ENCODE measurements around the gene OR56A4.

The OR56A4 gene

DNA sequence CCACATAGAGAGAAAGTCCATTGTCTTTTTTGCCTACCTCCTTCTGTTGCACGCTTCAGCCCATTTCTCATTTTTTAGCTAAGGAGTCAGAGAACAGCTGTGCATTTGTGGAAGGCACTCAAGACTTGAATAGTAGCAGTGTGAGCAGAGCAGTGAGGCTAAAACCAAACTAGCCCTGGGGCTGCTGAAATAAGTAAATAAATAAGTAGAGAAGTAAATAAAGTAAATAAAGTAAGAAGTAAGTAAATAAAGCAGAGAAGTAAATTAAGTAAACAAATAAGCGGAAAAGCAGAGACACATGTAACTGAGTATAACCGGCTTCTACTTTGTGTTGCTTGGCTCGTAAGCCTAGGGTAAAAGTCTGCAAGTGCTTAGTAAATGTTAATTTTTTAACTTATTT is 17.5 kb downstream of the OR56A4 start (continued):
- no peak for TF ChIP-seq SCRT1 (tag by site-specific recombination; IDR thresholded peaks at IDR 0.05; ENCODE audit: borderline replicate concordance)

DNA sequence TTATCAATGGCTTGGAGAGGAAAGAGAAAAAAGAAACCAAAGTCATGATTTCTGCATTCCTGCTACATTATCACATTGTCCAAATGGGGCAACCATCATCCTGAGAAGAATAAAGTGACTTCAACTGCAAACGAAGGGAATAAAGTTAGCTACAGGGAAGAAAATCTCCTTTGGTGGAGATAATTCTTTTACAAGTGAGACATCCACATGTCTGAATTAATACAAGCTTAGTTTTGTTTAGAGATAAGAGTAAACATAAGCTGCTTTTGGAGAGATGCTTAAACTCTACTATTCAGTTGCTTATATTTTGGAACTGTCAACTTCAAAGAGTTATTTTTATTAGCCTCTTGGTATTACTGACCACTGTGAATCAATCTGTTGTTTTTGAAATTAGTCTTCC is 19.9 kb downstream of the OR56A4 start, which contains the start of gene OR52L1:
TSS of gene OR52L1 (minus strand) at position 101 of the 400 bp plus-strand sequence. CDS start at position 46, 55 bp downstream.
- Histone ChIP-seq H3K27ac (ENCODE audit: extremely low read depth, low read depth, low read length) (no peak within 1 kb of the TSS), H3K36me3 (ENCODE audit: control insufficient read depth in 2 of 2, insufficient read depth in 1 of 2, low read length in 2 of 2) (no peaks in the 10 kb centered on the region), H3K4me3 (ENCODE audit: low read depth, low read length) (no peak within 1 kb of the TSS), H3K4me1 (ENCODE audit: control insufficient read depth, insufficient read depth, low read length) (no peaks in the 10 kb centered on the region), H3K9me3 (ENCODE audit: control insufficient read depth, insufficient read depth, low read depth, low read length) (no peaks in the 10 kb centered on the region)
- CTCF ChIA-PET, result no interaction called here
- no peak for TF ChIP-seq ZFP37 (tag by site-specific recombination; IDR thresholded peaks at IDR 0.05)
- TF ChIP-seq ZNF24 (tag by site-specific recombination; IDR thresholded peaks at IDR 0.05), result no peak
- TF ChIP-seq, protein P1, sequence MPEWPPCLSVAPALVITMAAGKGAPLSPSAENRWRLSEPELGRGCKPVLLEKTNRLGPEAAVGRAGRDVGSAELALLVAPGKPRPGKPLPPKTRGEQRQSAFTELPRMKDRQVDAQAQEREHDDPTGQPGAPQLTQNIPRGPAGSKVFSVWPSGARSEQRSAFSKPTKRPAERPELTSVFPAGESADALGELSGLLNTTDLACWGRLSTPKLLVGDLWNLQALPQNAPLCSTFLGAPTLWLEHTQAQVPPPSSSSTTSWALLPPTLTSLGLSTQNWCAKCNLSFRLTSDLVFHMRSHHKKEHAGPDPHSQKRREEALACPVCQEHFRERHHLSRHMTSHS (tag by site-specific recombination; IDR thresholded peaks at IDR 0.05), result no peak
- POLR2A ChIA-PET, result no interaction called here

DNA sequence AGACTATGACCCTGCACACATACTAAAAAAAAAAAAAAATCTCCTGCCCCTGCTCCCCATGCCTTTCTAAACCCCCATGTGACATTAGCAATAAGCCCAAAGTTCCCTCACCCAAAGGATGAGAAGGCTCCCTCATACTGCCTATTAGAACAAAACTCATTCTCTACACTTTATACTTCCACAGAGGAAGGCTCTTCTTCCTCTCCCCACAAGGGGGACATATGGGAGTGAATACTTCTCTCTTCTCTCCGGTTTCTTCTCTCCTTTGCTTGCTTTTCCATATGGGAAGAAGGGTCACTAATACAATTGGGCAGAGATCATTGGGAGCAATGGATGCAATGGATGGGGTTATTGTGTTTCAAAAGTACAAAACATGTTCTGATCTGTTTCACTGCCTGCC is 23.3 kb downstream of the OR56A4 start:
- H3K4me3 ChIP-seq (ENCODE audit: low read depth, low read length), result no peak overlapping the region
- H3K27ac ChIP-seq (ENCODE audit: extremely low read depth, low read depth, low read length), result no peak overlapping the region
- H3K9me3 ChIP-seq (ENCODE audit: control insufficient read depth, insufficient read depth, low read depth, low read length), result no peaks in the 10 kb centered on the region
- ChIA-PET POLR2A (no interaction called here), CTCF (no interaction called here)
- no peaks in the 10 kb centered on the region for H3K4me1 ChIP-seq (ENCODE audit: control insufficient read depth, insufficient read depth, low read length)
- no peaks in the 10 kb centered on the region for H3K36me3 ChIP-seq (ENCODE audit: control insufficient read depth in 2 of 2, insufficient read depth in 1 of 2, low read length in 2 of 2)
- no peak for TF ChIP-seq ZNF391 (tag by site-specific recombination; IDR thresholded peaks at IDR 0.05; ENCODE audit: borderline replicate concordance, low read depth)
- TF ChIP-seq, protein P2, sequence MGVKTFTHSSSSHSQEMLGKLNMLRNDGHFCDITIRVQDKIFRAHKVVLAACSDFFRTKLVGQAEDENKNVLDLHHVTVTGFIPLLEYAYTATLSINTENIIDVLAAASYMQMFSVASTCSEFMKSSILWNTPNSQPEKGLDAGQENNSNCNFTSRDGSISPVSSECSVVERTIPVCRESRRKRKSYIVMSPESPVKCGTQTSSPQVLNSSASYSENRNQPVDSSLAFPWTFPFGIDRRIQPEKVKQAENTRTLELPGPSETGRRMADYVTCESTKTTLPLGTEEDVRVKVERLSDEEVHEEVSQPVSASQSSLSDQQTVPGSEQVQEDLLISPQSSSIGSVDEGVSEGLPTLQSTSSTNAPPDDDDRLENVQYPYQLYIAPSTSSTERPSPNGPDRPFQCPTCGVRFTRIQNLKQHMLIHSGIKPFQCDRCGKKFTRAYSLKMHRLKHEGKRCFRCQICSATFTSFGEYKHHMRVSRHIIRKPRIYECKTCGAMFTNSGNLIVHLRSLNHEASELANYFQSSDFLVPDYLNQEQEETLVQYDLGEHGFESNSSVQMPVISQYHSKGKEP (tag by site-specific recombination; IDR thresholded peaks at IDR 0.05), result no peak
- no peak for TF ChIP-seq SP7 (tag by site-specific recombination; IDR thresholded peaks at IDR 0.05)
- TF ChIP-seq, protein P3, sequence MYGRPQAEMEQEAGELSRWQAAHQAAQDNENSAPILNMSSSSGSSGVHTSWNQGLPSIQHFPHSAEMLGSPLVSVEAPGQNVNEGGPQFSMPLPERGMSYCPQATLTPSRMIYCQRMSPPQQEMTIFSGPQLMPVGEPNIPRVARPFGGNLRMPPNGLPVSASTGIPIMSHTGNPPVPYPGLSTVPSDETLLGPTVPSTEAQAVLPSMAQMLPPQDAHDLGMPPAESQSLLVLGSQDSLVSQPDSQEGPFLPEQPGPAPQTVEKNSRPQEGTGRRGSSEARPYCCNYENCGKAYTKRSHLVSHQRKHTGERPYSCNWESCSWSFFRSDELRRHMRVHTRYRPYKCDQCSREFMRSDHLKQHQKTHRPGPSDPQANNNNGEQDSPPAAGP (tag by site-specific recombination; IDR thresholded peaks at IDR 0.05), result no peak
- TF ChIP-seq SETDB1 (IDR thresholded peaks at IDR 0.05; ENCODE audit: insufficient read length, low read length), result no peak
- TF ChIP-seq, protein P4, sequence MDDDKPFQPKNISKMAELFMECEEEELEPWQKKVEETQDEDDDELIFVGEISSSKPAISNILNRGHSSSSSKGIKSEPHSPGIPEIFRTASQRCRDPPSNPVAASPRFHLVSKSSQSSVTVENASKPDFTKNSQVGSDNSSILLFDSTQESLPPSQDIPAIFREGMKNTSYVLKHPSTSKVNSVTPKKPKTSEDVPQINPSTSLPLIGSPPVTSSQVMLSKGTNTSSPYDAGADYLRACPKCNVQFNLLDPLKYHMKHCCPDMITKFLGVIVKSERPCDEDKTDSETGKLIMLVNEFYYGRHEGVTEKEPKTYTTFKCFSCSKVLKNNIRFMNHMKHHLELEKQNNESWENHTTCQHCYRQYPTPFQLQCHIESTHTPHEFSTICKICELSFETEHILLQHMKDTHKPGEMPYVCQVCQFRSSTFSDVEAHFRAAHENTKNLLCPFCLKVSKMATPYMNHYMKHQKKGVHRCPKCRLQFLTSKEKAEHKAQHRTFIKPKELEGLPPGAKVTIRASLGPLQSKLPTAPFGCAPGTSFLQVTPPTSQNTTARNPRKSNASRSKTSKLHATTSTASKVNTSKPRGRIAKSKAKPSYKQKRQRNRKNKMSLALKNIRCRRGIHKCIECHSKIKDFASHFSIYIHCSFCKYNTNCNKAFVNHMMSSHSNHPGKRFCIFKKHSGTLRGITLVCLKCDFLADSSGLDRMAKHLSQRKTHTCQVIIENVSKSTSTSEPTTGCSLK (tag by site-specific recombination; IDR thresholded peaks at IDR 0.05), result no peak
- TF ChIP-seq ZNF114 (tag by site-specific recombination; IDR thresholded peaks at IDR 0.05), result no peak
- TF ChIP-seq SALL2 (tag by site-specific recombination; IDR thresholded peaks at IDR 0.05; ENCODE audit: borderline replicate concordance), result no peak
- TF ChIP-seq KLF16 (tag by site-specific recombination; IDR thresholded peaks at IDR 0.05), result no peak
- TF ChIP-seq, protein P5, sequence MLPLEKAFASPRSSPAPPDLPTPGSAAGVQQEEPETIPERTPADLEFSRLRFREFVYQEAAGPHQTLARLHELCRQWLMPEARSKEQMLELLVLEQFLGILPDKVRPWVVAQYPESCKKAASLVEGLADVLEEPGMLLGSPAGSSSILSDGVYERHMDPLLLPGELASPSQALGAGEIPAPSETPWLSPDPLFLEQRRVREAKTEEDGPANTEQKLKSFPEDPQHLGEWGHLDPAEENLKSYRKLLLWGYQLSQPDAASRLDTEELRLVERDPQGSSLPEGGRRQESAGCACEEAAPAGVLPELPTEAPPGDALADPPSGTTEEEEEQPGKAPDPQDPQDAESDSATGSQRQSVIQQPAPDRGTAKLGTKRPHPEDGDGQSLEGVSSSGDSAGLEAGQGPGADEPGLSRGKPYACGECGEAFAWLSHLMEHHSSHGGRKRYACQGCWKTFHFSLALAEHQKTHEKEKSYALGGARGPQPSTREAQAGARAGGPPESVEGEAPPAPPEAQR (tag by site-specific recombination; IDR thresholded peaks at IDR 0.05), result no peak
- no peak for TF ChIP-seq ZNF239 (tag by site-specific recombination; IDR thresholded peaks at IDR 0.05)
- TF ChIP-seq, protein P1 (tag by site-specific recombination; IDR thresholded peaks at IDR 0.05), result no peak
- no peak for TF ChIP-seq ZSCAN30 (tag by site-specific recombination; IDR thresholded peaks at IDR 0.05)
- TF ChIP-seq ZBTB17 (tag by site-specific recombination; IDR thresholded peaks at IDR 0.05), result no peak
- no peak for TF ChIP-seq ZNF777 (tag by site-specific recombination; IDR thresholded peaks at IDR 0.05; ENCODE audit: borderline replicate concordance)
- no peak for TF ChIP-seq ZNF473 (tag by site-specific recombination; IDR thresholded peaks at IDR 0.05)
- no peak for TF ChIP-seq ZNF558 (tag by site-specific recombination; IDR thresholded peaks at IDR 0.05)
